Esophagus muscularis mucosa (tissue), 4 donors: ENCODE measurements around the gene MAT2B. TPM values are rescaled to one million over a fixed set of nuclear protein-coding genes. Genes with fewer than 3 reads are reported as not detected.

ENCODE experiments used
- DNase-seq: peaks from one replicate; pipeline ENCODE4 v3.0.0-alpha.2; 2017; ENCODE audit errors: extremely low spot score
- H3K27ac ChIP-seq, 4 donors: fragments of 200-600 bp; sonication (generic); replicated peaks in 1 of 4; 1 replicate in 3 of 4; 2 replicates in 1 of 4; pipeline ENCODE4 v1.5.1; 2016 to 2019; ENCODE audit warnings: mild to moderate bottlenecking in 1 of 4
- H3K27me3 ChIP-seq, 4 donors: fragments of 200-600 bp; sonication (generic); one replicate each; pipeline versions ENCODE4 v1.5.1 to v1.6.0; 2016 to 2019
- H3K36me3 ChIP-seq, 4 donors: fragments of 200-600 bp; sonication (generic); one replicate each; pipeline ENCODE4 v1.5.1; 2016 to 2019
- H3K4me1 ChIP-seq, 4 donors: fragments of 200-600 bp; sonication (generic); one replicate each; pipeline ENCODE4 v1.5.1; 2016 to 2019
- H3K4me3 ChIP-seq, 4 donors: fragments of 200-600 bp; sonication (generic); 1 replicate in 2 of 4; 2 replicates in 2 of 4; pipeline ENCODE4 v1.5.1; 2016 to 2019; ENCODE audit warnings: mild to moderate bottlenecking in 4 of 4, moderate library complexity in 1 of 4
- H3K9me3 ChIP-seq, 4 donors: fragments of 200-600 bp; sonication (generic); 1 replicate in 3 of 4; 2 replicates in 1 of 4; pipeline ENCODE4 v1.5.1; 2016 to 2019
- CTCF ChIP-seq, 3 experiments: fragments of 200-600 bp in 2 of 3; fragments of 450-650 bp in 1 of 3; sonication (generic) in 2 of 3; IDR thresholded peaks; one replicate each; pipeline ENCODE4 v1.5.1; 2017 to 2019; ENCODE audit warnings: antibody characterized with exemption in 3 of 3, mild to moderate bottlenecking in 2 of 3, moderate library complexity in 1 of 3
- EP300 ChIP-seq: sonication (generic); formaldehyde crosslinking; IDR thresholded peaks from one replicate; pipeline ENCODE4 v1.6.1; 2017; ENCODE audit warnings: antibody characterized with exemption
- POLR2A ChIP-seq: fragments of 450-650 bp; IDR thresholded peaks from one replicate; pipeline ENCODE4 v1.6.1; 2017; ENCODE audit warnings: antibody characterized with exemption, moderate library complexity, mild to moderate bottlenecking, low read depth
- POLR2AphosphoS5 ChIP-seq, 2 donors: sonication (generic); formaldehyde crosslinking; IDR thresholded peaks; one replicate each; pipeline ENCODE4 v1.6.1; 2017; ENCODE audit warnings: antibody characterized with exemption in 2 of 2
- WGBS: methylation state at CpG from one replicate; pipeline ENCODE4 v1.1.5; 2018; 5-methylcytosine and 5-hydroxymethylcytosine counted together
- intact Hi-C: fragments of 100-400 bp; cut with DNase I; formaldehyde crosslinking; loops from one replicate; pipeline ENCODE4 v1.15.1; 2023
- total RNA-seq, 4 donors: library from RNA; depleted of rRNA; stranded (reverse); fragments of >200 nt; gene quantifications; one replicate each; pipeline versions ENCODE4 v1.1.0 to v1.2.1, GENCODE V29; 2016

MAT2B gene
- total RNA-seq, 4 donors from 2014 or later, result 42.5 to 60.8 (median 52.5) TPM

GRCh38 chr5:163512526-163512925, 7.1 kb downstream of the MAT2B start:
- intact Hi-C loops, result no loop called here
- WGBS, result 93% methylated on average over 5 of the region's 5 CpGs
- TF ChIP-seq POLR2A (no peak), EP300 (no peak), CTCF (IDR thresholded peaks at IDR 0.05) (no peak), POLR2AphosphoS5 (IDR thresholded peaks at IDR 0.05) (no peak)
- DNase-seq, result no peak
- no peak overlapping the region for H3K27ac ChIP-seq
- H3K4me3 ChIP-seq, result no peak overlapping the region
- H3K9me3 ChIP-seq, result no peaks in the 10 kb centered on the region
- H3K36me3 ChIP-seq, result peaks cover 18 to 56% (median 45%) of the 10 kb centered on the region in 4 donors
- H3K4me1 ChIP-seq, result peaks cover 37 to 58% (median 46%) of the 10 kb centered on the region in 4 donors
- H3K27me3 ChIP-seq, result no peaks in the 10 kb centered on the region

GRCh38 chr5:163525096-163525495, 19.7 kb downstream of the MAT2B start:
- intact Hi-C loops, result no loop called here
- no peaks in the 10 kb centered on the region for H3K9me3 ChIP-seq
- H3K4me1 ChIP-seq, result peaks cover 0 to 2% (median 0%) of the 10 kb centered on the region in 4 donors
- TF ChIP-seq CTCF (IDR thresholded peaks at IDR 0.05), result no peak
- no peak for TF ChIP-seq EP300
- TF ChIP-seq POLR2AphosphoS5 (IDR thresholded peaks at IDR 0.05), result no peak
- no peak for TF ChIP-seq POLR2A
- H3K36me3 ChIP-seq, result peaks cover 0 to 16% (median 8%) of the 10 kb centered on the region in 4 donors
- WGBS, result 92% methylated on average over 1 of the region's 1 CpG
- no peak for DNase-seq
- no peaks in the 10 kb centered on the region for H3K27me3 ChIP-seq
- no peak overlapping the region for H3K27ac ChIP-seq
- no peak overlapping the region for H3K4me3 ChIP-seq

- WGBS, result 75% methylated on average over 5 of the region's 5 CpGs
Observed at GRCh38 chr5:163529698-163530097, 24.3 kb downstream of the MAT2B start.

GRCh38 chr5:163531272-163531671, 25.9 kb downstream of the MAT2B start:
- Histone ChIP-seq H3K9me3 (no peaks in the 10 kb centered on the region), H3K27ac (no peak overlapping the region), H3K36me3 (no peaks in the 10 kb centered on the region), H3K4me1 (peaks cover 0 to 8% (median 4%) of the 10 kb centered on the region in 4 donors), H3K4me3 (no peak overlapping the region), H3K27me3 (no peaks in the 10 kb centered on the region)
- no peak for TF ChIP-seq POLR2A
- no peak for TF ChIP-seq POLR2AphosphoS5 (IDR thresholded peaks at IDR 0.05)
- no peak for TF ChIP-seq EP300
- no peak for TF ChIP-seq CTCF (IDR thresholded peaks at IDR 0.05)
- intact Hi-C loops, result no loop called here
- DNase-seq, result no peak
- 81% methylated on average over 3 of the region's 3 CpGs for WGBS

More at GRCh38 chr5:163529698-163530097, 24.3 kb downstream of the MAT2B start:
- TF ChIP-seq POLR2AphosphoS5 (IDR thresholded peaks at IDR 0.05) (no peak), CTCF (IDR thresholded peaks at IDR 0.05) (no peak), EP300 (no peak), POLR2A (no peak)
- peaks cover 0 to 4% (median under 1%) of the 10 kb centered on the region in 4 donors for H3K4me1 ChIP-seq
- no peak for DNase-seq
- H3K36me3 ChIP-seq, result no peaks in the 10 kb centered on the region
- H3K27ac ChIP-seq, result no peak overlapping the region
- intact Hi-C loops, result no loop called here
- H3K4me3 ChIP-seq, result no peak overlapping the region
- no peaks in the 10 kb centered on the region for H3K9me3 ChIP-seq
- H3K27me3 ChIP-seq, result no peaks in the 10 kb centered on the region
